HG03558 (cell line): ENCODE results near the gene FBXW11.
"Not testable (repeated sequence)": the region's sequence is repeated elsewhere in the genome, so short reads cannot be mapped to it uniquely, and the experiment has no call there.

Experiments
- ATAC-seq: cut with Tn5 transposase; IDR thresholded peaks from one replicate; pipeline ENCODE4 v1.9.1; 2021; ENCODE audit warnings: moderate number of reproducible peaks; ENCODE audit not compliant: unreplicated experiment; ENCODE audit errors: extremely low read depth

Gene FBXW11

DNA sequence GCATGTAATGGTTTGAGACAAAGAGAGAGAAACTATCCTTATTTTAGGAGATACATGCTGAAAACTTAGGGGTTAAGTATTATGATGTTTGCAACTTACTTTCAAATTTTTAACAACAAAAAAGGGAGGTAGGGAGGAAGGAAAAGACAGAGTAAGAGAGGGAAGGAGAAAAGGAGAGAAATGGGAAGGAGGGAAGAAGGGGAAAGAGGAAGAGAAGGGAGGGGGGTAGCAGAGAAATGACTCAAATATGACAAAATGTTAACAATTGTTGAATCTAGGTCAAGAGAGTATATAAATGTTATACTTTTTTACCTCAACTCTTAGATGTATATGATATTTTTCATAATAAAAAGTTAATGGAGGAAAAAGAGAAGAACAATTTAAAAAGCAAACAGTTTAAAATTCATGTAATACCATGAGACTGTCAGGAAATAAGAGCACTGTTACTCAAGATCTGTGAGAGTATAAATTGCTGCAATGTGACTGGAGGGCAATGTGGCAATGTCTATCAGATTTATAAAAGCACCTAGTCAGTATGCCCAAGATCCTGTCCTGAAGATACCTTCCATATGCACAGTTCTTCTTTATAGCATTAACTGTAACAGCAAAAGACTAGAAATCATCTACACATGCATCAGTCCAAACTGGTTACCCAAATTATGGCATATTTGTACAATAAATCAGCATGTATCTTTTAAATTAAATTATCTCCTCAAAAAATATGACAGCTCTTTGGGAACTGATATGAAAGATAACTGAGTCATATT lies 16.3 kb downstream of the FBXW11 start:
- ATAC-seq = no peak

DNA sequence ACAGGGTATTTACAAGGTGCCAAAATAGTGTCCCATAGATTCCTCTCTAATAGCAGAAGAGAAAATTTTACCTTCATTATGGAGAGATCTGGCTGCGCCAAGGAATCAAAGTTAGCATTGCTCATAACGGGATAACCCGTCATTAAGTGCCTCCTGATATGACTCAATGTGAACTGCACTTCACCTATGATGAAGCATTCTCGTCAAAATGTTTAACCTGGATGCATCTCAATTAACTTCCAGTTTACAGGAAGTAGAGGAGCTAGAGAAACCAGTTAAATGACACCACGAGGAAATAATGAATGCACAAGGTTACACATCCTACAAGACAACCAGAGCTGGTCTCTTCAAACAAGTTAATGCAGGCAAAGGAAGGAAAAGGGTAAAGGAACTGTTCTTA lies 17.2 kb downstream of the FBXW11 start:
- ATAC-seq = peak; percentile 87

DNA sequence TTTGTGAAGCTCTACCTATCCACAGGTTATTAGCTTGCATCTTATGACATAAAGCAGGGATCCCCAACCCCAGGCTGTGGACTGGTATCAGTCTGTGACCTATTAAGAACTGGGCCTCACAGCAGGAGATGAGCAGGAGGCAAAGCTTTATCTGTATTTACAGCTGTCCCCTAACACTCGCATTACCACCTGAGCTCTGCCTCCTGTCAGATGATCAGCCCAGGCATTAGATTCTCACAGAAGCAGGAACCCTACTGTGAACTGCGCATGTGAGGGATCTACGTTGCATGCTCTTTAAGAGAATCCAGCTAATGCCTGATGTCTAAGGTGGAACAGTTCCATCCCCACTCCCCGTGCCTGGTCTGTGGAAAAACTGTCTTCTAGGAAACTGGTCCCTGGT lies 19.7 kb downstream of the FBXW11 start:
- ATAC-seq = no peak

DNA sequence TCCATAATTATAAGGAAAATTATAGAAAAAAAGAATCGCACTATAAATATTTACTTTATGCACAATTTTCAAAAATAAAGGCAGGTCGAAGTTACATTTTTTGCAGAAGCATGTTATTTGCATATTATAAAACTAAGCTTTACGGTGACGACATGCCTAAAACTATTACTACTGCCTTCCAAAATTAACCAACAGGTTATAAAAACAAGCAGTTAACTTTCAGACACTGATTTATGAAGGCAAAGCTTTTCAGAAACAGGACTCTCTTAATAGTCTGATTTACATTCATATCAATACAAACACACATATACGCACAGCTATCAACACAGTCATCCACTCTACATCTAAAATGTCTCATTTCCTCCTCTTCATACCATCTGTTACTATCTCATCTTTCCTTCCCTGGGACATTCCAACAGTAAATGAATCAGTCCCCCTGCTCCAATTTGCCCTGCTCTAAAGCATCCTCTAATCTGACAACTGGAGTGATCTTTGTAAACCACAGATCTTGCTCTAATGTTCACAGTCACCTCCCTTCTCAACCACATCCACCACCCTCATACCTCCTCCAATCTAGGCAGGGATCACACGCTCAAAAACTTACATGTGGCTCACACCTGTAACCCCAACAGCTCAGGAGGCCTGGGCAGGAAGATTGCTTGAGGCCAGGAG lies 21.6 kb downstream of the FBXW11 start:
- no peak for ATAC-seq

DNA sequence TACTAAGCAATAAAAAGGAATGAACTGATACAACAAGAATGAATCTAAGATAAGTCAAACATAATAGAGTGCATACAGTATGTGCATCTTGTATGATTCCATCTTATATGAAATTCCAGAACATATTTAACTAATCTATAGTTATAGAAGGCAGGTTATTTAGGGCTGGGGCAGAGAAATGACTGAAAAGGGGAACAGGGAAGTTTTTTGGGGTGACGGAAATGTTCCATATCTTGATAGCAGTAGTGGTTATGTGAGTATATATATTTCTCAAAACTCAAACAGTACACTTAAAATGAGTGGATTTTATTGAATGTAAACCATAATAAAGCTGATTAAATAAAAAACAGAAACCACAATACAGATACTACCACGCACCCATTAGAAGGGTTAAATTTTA lies 24.6 kb downstream of the FBXW11 start:
- no peak for ATAC-seq

DNA sequence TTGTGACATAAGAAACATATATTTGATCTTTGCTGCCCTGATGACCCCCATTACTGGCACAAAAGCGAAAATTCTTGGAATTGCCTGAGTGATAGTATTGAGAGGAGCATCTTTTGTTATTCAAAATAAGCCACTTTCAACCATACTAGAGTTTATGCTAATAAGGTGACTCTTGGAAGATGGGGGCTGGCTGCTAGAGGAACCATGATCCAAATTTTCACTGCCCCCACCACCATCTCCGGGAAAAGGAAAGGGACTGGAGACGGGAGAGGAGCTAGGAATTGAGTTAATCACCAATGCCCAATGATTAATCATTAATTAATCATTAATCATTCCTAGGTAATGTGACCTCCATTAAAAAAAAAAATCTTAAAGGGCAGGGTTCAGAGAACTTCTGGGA lies 25.6 kb downstream of the FBXW11 start:
- ATAC-seq = no peak

DNA sequence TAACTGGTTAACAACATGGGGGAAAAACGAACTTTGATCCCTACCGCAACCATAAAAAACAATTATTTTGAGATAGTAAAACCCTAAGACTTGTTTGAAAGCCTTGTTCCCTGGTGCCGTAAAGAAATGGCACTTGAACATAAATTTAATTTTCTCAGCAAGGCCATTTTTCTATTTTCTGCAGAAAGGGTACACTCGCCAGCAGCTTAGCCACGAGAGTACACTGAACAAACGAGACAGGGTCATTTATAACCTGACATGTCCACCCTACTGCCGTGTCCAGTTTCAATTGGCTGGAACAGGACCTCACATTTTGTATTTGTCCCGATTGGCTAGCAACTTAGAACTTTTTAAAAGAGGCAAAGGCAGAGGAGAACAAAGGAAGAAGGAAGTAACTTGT lies 26.8 kb downstream of the FBXW11 start:
- no peak for ATAC-seq

DNA sequence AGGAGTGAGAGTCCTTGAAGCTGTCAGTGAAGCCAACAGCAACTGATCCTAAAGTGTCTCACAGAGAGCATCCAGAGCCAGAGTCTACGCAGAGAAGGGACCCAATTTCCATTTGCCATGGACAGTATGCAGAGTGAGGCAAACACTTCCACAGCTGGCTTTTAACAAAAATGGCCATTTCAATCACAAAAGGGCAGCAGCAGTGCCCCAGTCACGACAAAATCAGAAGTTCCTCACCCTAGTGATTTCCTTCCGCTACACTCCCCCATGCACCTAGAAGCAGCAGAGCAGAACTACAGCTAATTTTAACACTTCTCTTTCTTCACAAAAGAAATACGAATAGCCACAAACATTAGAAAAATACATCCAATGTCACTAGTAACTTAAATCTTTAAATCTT lies 27.9 kb downstream of the FBXW11 start:
- no peak for ATAC-seq

DNA sequence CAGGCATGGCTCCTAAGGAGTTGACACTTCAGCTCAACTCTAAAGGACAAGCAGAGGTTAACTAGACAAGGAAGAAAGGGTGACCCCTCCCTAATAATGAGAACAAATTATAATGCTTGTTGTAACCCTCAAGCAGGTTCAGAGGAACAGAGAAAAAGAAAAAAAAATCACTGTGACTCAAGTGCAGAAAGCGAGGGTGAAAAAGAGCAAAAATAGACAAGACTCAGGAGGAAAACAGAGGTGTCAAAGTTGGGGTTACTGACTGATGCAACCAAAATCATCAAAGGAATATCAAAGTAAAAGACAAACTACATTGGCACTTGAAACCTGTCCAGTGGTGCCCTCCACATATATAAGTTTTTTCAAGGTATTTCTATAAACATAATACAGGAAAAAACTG lies 28.4 kb downstream of the FBXW11 start:
- no peak for ATAC-seq

DNA sequence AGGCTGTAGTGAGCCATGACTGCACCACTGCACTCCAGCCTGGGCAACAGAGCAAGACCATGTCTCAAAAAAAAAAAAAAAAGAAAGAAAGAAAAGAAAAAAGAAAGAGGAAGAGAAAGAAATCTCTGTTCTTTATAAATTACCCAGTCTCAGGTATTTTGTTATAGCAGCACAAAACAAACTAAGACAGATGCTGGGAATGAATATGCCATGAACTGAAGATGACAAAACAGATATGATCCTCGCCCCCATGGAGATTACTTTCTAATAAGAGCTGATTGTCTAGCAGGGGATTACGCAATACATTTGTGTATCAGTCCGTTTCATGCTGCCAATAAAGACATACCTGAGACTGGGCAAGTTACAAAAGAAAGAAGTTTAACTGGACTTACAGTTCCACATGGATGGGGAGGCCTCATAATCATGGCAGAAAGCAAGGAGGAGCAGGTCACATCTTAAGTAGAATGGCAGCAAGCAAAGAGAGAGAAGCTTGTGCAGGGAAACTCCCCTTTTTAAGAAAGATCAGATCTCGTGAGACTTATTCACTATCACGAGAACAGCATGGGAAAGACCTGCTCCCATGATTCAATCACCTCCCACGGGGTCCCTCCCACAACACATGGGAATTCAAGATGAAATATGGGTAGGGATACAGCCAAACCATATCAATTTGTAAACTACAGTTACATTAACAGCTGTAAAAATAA lies 29.0 kb downstream of the FBXW11 start:
- not testable (repeated sequence) for ATAC-seq

DNA sequence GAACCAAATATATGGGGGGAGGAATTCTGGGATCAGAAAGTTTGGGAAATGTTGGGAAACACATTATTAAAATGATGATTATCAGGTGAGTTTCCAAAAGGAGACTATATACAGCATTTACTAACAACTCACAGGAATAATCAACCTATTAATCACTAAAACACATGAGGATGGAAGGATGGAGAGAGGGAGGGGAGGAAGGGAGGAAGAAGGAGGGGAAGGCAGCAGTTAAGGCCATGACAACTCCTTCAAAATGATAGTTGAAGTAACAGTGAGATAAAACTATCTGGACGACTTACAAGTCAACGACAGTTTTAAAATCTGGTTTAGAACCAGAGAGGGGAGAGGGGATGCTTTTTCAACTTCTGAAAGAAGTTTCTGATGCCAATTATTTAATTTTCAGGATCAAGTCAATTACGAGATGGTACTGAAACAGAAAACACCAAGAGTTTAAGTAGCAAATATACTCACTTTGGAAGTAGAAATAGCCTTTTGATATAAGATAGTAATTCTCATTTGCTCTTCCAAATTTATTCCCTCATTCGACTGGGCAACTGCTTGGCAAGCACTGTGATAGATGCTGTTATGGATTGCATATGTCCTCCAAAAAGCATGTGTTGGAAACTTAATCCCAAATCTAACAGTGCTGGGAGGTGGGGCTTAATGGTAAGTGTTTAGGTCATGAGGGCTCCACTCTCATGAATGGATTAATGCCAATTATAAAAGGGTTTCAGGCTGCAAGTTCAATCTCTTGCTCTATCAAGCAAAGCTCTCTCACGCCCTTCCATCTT lies 30.4 kb downstream of the FBXW11 start:
- ATAC-seq = no peak

DNA sequence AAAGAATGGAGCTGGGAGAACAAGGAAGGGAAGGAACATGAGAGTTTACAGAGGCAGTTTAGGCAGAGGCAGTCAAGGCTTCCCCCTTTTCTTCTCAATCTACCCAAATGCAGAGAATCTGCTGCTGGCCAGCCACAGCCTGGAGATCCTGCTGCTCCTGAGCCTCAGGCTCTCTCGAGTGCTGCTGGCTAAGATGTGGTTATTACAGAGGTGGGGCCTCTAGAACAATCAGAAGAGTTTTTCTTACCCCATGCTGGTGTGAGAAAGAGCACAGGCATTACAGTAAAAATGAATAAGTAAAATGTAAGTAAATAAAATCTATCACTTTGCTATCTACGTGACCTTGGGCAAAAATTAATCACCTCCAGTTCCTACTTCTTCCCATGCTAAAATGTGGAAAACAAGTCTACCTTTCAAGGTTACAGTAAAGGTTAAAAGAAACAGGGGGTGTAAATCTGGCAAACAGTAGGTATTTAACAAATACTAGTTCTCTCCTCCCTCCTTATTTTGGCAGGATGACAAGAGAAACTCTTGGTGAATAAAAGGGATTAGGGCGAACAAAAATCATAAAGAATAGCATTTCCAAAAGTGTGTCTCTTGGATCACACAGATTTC lies 31.1 kb downstream of the FBXW11 start:
- no peak for ATAC-seq

DNA sequence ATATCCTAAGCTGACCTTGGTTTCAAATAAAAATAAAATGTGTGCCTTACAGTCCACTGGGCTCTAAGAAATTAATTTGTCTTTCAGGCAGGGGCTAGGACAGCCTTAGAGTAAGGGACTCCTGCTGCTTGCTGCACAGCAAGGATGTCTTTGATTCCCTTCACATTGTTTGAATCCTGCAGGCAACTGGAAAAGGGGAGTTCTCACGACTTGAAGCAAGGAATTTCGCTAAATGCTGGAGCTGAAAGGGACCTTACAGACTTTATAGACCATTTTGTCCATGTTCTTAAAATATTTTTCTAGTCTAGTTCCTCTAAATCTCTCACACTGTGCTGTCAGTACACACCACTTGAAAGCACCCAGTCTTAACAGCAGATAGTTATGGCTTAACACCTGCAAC lies 35.6 kb downstream of the FBXW11 start:
- no peak for ATAC-seq

DNA sequence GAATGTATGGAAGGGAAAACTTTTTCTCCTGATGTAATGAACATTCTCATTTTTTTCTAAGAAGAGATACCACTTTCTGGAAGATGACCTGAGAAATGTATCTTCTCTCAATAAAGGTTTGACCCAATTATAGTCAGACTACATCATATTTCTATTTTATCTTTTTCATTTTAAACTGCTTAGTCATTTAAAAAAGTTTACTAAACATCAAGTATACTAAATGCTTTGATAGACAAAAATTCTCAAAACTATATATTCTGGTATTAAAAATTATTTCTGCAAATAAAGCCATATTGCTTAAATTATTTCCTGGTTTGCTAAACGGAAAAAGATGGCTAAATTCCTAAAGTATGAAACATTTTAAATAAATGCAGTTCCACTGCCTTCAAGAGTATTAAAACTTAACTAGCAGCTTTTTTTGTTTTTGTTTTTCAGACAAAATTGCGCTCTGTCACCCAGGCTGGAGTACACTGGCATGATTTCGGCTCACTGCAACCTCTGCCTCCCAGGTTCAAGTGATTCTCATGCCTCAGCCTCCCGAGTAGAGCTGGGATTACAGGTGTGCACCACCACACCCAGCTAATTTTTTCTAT lies 37.1 kb downstream of the FBXW11 start:
- no peak for ATAC-seq

DNA sequence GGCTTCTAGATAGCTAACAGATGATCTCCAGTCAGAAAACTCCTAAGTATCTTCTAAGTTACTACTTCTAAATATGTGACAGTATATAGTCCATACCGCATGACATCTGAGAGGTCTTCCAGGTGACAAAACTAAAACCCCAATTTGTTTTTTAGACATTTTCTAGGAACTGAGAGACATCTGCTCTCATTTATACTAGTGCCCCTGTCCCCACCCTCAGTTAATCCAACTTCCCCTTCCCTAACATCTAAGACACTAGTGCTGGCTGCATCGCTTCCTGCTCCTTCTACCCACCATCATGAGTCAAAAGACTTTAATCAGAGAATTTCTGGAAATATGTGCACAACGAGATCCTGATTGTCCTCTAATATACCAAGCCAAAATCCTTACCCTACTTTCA lies 37.9 kb downstream of the FBXW11 start:
- ATAC-seq = no peak

DNA sequence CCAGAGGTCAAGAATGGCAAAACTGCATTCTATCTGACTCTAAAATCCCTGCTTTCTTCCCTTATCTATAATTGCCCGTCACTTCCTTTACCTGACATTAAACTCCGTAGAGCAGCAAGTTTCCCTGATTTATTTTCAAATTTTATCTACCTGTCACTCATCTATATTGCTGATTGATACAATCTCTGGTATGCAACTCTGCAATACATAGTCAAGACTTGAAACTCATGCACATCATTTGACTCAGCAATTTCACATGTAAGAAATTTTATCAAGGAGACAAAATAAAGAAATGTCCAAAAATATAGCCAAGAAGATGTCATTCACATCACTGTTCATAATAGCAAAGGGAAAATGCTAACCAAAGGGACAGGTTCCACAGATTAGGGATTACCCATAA lies 39.5 kb downstream of the FBXW11 start:
- no peak for ATAC-seq

DNA sequence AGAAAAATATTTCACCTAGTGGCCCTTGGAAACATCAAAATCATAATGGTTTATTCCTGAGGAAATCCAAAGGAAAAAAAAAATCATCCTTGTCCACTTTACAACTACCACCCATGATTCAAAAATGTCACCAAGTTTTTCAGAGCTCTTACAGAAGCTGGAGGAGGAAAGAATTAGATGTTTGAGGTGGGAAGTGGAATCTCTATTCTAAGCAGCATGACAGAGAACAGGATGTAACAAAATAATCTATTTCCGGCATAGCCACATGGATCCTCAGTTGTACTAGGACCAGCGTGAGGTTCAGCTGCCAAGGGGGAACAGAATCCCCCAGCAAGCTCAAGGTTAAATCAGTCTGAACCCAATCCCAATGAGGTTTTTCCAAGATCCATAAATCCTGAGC lies 40.2 kb downstream of the FBXW11 start:
- no peak for ATAC-seq

DNA sequence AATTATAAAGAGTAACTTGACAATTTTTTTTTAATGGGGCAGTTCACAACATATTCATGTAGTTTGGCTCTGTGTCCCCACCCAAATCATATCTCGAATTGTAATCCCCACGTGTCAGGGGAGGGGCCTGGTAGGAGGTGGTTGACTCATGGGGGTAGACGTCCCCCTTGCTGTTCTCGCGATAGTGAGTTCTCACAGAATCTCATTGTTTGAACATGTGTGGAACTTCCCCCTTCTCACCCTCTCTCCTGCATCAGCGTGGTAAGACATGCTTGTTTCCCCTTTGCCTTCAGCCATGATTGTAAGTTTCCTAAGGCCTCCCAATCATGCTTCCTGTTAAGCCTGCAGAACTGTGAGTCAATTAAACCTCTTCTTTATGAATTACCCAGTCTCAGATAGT lies 40.7 kb downstream of the FBXW11 start:
- ATAC-seq = no peak

DNA sequence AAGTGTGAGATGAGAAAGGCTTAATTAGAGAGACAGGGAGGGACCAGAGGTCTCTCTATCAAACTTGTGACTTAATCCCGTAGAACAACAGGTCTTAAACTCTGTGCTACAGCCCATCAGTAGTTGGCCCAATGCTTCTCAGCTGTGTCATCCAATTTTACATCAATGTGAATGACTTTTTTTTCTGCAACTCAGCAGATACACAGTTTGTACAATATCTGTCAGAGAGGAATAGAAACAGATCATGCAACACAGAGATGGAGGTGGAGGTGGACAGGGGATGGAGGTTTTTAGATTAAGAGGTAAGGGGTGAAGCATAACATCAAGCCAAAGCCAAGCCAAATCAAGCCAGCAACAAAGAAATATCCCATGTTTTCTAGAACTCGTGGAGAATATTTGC lies 43.0 kb downstream of the FBXW11 start:
- ATAC-seq = no peak

DNA sequence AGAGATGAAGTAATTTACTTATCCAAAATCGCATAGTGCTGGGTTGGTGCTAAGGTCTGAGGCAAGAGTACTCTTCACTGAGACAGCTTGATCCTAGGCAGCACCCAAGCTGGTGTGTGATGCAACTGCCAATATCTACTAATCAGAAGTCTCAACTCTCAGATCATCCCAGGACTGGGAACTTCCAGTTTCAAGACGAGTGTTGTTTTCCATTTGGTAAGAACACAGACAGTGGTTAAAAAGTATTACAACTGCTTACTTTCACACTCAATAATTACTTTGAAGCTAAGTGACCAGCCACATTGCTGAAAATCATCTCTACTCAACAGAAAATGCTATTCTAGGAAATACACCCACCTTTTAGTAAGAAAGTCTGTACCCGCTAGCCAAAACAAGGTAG lies 45.3 kb downstream of the FBXW11 start:
- ATAC-seq = no peak
